ENCODE measurements around the gene EEFSEC.

DNA sequence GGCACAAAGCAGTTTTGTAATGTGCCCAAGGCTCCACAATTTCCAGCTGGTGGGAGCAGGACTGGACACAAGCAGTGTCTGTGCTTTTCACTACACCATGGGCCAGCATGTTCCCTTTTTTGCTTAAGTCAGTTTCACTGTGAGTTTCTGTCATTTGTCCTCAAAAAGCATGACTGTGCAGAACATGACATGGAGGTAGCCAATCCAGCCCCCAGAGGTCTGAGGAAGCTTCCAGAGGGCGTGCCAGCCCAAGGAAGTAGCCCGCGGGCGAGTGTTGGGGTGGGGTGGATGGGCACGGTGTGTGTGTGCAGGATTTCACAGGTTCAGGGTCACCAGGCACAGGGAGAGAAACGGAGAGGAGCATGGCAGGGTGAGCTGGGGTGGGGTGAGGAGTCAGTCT, 8.0 kb upstream of the EEFSEC start:
- TF ChIP-seq CTCF (conservative IDR thresholded peaks at IDR 0.05) (no peak), ZFX (IDR thresholded peaks at IDR 0.05) (no peak)
